Cardiac muscle cell (in vitro differentiated cells and primary cell): Measurements from ENCODE around the gene THADA. TPM values are rescaled to one million over a fixed set of nuclear protein-coding genes. Genes with fewer than 3 reads are reported as not detected.

Source experiments
- DNase-seq, 2 donors: peaks; one replicate each; pipeline versions ENCODE4 v3.0.0 to v3.0.0-alpha.2; 2010 to 2017; ENCODE audit warnings: low read depth in 1 of 2, low spot score in 1 of 2
- H3K27ac ChIP-seq: fragments of 200-600 bp; sonication (generic); 2 replicates; pipeline ENCODE4 v1.5.1; 2016
- H3K27me3 ChIP-seq: fragments of 200-600 bp; sonication (generic); 2 replicates; pipeline ENCODE4 v1.6.0; 2016; ENCODE audit warnings: control low read depth
- H3K36me3 ChIP-seq: fragments of 200-600 bp; sonication (generic); 2 replicates; pipeline ENCODE4 v1.5.1; 2016; ENCODE audit warnings: control low read depth
- H3K4me1 ChIP-seq: fragments of 200-600 bp; sonication (generic); 2 replicates; pipeline ENCODE4 v1.8.1; 2017; ENCODE audit warnings: low read depth, mild to moderate bottlenecking, mixed run types
- H3K4me3 ChIP-seq: fragments of 200-600 bp; sonication (generic); 2 replicates; pipeline ENCODE4 v1.5.1; 2016; ENCODE audit warnings: mild to moderate bottlenecking
- H3K9me3 ChIP-seq: fragments of 200-600 bp; sonication (generic); 2 replicates; pipeline ENCODE4 v1.5.1; 2017; ENCODE audit warnings: low read depth, mild to moderate bottlenecking, control low read depth
- CTCF ChIP-seq: IDR thresholded peaks from 2 replicates; pipeline ENCODE4 v1.5.1; 2012; ENCODE audit warnings: low read depth, mild to moderate bottlenecking, low read length
- polyA plus RNA-seq: library from polyadenylated mRNA; unstranded; fragments of >200 nt; fragmentation: Nextera tagmentation; extraction: Ambion mirVana; gene quantifications from 2 replicates; pipeline ENCODE4 v1.2.1, GENCODE V29; 2016
- total RNA-seq: library from RNA; depleted of rRNA; stranded (reverse); fragments of >200 nt; gene quantifications from 2 replicates; pipeline ENCODE4 v1.2.3, GENCODE V29; 2016

Gene THADA
- total and polyA plus RNA-seq, 2 experiments from 2014 or later = 11.9 to 17.3 TPM

DNA sequence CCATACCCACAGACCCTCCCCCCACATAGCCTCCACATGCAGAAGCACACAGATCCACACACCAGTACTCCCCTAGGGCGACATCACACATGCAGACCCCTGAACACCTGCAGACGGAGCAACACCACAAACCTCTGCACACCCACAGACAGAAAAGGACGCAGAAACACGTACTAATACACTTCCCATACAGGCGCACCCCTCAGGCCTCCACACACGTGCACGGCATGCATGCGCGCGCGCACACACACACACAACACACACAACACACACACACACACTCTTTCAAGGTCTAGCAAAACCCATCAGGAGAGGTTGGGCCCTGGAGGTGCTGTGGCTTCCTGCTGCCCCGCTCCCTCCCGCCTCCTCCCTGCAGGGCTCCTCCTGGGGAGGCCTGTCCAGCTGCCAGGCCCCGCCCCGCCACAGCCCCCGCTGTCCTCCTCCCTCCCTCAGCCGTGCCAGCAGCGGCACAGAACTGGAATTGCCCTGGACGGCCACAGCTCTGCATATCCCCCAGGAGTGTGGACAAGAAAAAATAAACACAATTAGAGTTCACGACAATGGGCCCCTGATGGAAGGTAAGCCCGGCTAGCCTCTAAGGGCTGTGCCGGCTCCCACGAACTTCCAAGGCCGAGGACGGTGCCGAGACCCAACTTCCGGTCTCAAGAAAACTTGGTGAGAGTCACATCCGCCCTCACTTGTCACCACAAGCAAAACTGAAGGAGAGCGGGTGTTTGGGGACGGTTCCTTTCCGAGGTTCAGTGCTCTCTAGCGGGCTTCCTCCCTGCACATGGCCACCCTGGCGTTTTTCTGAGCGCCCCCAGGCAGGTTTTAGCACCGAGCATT, 376.2 kb downstream of the THADA start:
- H3K4me1 ChIP-seq = peaks cover 76% of the 10 kb centered on the region
- no peaks in the 10 kb centered on the region for H3K9me3 ChIP-seq
- H3K36me3 ChIP-seq = peaks cover 8% of the 10 kb centered on the region
- peak overlapping the region; percentile 24 for H3K4me3 ChIP-seq
- H3K27ac ChIP-seq = peak overlapping the region; percentile 98
- peak; percentile 71 to 86 for DNase-seq
- no peaks in the 10 kb centered on the region for H3K27me3 ChIP-seq
- TF ChIP-seq CTCF = peak; percentile 4

DNA sequence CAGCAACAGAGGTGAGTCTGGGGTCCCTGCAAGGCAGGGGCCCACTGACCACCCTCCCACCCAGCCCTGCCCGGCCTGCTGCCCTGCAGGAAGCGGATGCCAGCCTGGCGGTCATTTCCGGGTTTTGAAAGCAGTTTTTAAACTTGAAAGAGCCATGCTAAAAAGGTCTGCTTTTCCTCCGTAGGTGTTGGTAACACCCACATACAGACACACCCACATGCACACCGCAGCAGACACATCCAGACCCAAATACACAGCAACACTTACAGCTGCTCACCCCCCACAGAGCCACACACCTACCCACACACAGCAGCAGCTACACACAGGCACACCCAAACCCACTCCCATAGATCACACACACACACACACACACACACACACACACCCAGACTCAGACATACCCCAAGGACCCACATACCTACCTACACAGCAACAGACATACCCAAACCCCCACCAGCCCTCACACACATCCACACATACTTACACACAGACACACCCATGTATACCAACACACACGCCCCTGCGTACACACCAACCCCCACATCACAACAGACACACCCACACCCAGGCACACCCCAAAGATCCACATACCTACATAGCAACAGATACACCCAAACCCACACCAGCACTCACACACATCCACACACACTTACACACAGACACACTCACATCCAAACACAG, 377.0 kb downstream of the THADA start:
- peak in 1 of 2 donors; percentile 12 for DNase-seq
- H3K36me3 ChIP-seq = peaks cover 7% of the 10 kb centered on the region
- no peaks in the 10 kb centered on the region for H3K27me3 ChIP-seq
- no peaks in the 10 kb centered on the region for H3K9me3 ChIP-seq
- peak overlapping the region; percentile 24 for H3K4me3 ChIP-seq
- H3K4me1 ChIP-seq = peaks cover 74% of the 10 kb centered on the region
- TF ChIP-seq CTCF = no peak
- H3K27ac ChIP-seq = peak overlapping the region; percentile 98

GRCh38 chr2:43218155-43218701, 377.6 kb downstream of the THADA start:
- Histone ChIP-seq H3K9me3 (no peaks in the 10 kb centered on the region), H3K4me1 (peaks cover 68% of the 10 kb centered on the region), H3K27me3 (no peaks in the 10 kb centered on the region), H3K27ac (peak overlapping the region; percentile 98), H3K4me3 (peak overlapping the region; percentile 15), H3K36me3 (peaks cover 6% of the 10 kb centered on the region)
- TF ChIP-seq CTCF = no peak
- peak in 1 of 2 donors; percentile 85 for DNase-seq

DNA sequence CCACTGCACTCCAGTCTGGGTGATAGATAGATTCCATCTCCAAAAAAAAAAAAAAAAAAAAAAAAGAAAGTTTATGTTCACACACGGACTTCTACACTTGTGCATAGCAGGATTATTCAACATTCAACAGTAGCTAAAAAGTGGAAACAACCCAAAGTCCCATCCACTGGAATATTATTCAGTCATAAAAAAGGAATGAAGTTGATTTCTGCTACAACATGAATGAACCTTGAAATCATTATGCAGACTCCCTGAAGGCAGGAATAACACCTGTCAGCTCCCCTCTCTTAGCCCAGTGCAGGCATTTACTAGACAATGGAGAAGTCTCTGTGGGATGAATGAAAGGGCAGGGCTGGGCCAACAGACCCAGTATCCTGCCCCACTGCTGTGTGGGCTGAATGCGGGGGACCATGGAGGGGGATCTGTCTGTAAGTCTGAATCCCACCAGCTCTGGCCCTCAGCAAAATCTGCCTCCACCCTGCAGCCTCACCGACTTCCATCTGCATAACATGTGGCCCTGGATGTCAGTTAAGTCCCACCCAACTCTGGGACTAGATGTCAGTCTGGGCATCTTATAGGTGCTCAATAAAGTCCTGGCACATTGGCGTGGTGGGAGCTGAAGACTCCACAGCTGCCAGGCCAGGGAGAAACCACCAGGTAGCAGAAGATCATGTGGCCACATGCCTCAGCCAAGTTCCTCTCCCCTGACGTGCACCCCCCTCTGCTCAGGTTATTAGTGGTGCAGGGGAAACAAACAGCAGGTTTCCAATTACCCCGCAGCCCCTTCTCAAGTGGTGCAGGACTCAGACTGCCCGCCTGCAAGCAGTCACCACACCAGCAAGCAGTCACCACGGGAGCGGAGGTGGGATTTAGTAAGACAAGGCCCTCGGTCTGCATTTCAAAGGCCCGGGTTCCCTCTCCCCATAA, 378.3 kb downstream of the THADA start:
- no peaks in the 10 kb centered on the region for H3K27me3 ChIP-seq
- peaks cover 61% of the 10 kb centered on the region for H3K4me1 ChIP-seq
- peak overlapping the region; percentile 15 for H3K4me3 ChIP-seq
- H3K36me3 ChIP-seq = no peaks in the 10 kb centered on the region
- no peaks in the 10 kb centered on the region for H3K9me3 ChIP-seq
- no peak for TF ChIP-seq CTCF
- peak overlapping the region; percentile 98 for H3K27ac ChIP-seq
- peak in 1 of 2 donors; percentile 90 for DNase-seq

GRCh38 chr2:43216629-43217028, 379.2 kb downstream of the THADA start:
- TF ChIP-seq CTCF = no peak
- Histone ChIP-seq H3K4me1 (peaks cover 54% of the 10 kb centered on the region), H3K9me3 (no peaks in the 10 kb centered on the region), H3K4me3 (no peak overlapping the region), H3K27me3 (no peaks in the 10 kb centered on the region), H3K27ac (peak overlapping the region; percentile 98), H3K36me3 (no peaks in the 10 kb centered on the region)
- no peak for DNase-seq
